ENCODE measurements around the gene CAP1. TPM values are rescaled to one million over a fixed set of nuclear protein-coding genes. Genes with fewer than 3 reads are reported as not detected.
"Not testable (repeated sequence)": the region's sequence is repeated elsewhere in the genome, so short reads cannot be mapped to it uniquely, and the experiment has no call there.

Gene CAP1
- total and polyA plus RNA-seq, 2 of the 13 experiments (the other 11 are each of a cell fraction or from before 2014, with no cell fraction given) = 174 to 195 TPM

DNA sequence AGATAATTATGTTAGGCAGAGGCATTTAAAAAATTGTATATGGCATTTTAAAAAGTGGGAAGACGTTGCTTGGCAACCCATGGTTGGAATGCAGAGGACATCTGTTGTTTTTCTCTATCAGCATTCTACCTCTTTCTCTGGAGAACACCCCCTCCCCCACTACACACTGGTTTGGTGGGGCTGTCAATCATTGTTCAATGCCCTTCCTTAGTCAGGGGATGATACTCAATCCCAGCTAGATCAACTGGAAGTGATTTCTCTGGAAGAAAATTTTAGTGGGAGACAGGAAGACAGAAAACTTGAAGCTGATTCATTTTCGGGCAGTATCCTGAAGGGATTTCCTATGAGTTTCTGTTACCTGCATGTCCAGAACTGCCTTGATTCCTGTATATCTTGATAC is 35.7 kb upstream of the CAP1 start:
- TF ChIP-seq, protein P1, sequence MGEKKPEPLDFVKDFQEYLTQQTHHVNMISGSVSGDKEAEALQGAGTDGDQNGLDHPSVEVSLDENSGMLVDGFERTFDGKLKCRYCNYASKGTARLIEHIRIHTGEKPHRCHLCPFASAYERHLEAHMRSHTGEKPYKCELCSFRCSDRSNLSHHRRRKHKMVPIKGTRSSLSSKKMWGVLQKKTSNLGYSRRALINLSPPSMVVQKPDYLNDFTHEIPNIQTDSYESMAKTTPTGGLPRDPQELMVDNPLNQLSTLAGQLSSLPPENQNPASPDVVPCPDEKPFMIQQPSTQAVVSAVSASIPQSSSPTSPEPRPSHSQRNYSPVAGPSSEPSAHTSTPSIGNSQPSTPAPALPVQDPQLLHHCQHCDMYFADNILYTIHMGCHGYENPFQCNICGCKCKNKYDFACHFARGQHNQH (CRISPR knock-in tag; IDR thresholded peaks at IDR 0.05) = no peak
- TF ChIP-seq SMAD1 (CRISPR knock-in tag; IDR thresholded peaks at IDR 0.05; ENCODE audit: borderline replicate concordance, low read depth) (no peak), ZNF615 (CRISPR knock-in tag; IDR thresholded peaks at IDR 0.05; ENCODE audit: borderline replicate concordance) (no peak), RCOR2 (CRISPR knock-in tag; IDR thresholded peaks at IDR 0.05) (no peak), NR2F6 (IDR thresholded peaks at IDR 0.05) (no peak), NR2F6 (CRISPR knock-in tag; IDR thresholded peaks at IDR 0.05) (no peak), YY1 (IDR thresholded peaks at IDR 0.05; ENCODE audit: insufficient read depth, insufficient replicate concordance, low read depth, low read length) (no peak), JUNB (CRISPR knock-in tag; IDR thresholded peaks at IDR 0.05; ENCODE audit: borderline replicate concordance) (no peak), ARNTL (CRISPR knock-in tag; IDR thresholded peaks at IDR 0.05) (no peak), HNRNPK (IDR thresholded peaks at IDR 0.05; ENCODE audit: low read depth, low read length, poor library complexity, severe bottlenecking) (no peak), MIER3 (CRISPR knock-in tag; IDR thresholded peaks at IDR 0.05; ENCODE audit: borderline replicate concordance) (no peak), GPN1 (CRISPR knock-in tag; IDR thresholded peaks at IDR 0.05; ENCODE audit: borderline replicate concordance) (no peak), NFYC (CRISPR knock-in tag; IDR thresholded peaks at IDR 0.05) (no peak)
- TF ChIP-seq, protein P2, sequence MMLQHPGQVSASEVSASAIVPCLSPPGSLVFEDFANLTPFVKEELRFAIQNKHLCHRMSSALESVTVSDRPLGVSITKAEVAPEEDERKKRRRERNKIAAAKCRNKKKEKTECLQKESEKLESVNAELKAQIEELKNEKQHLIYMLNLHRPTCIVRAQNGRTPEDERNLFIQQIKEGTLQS (CRISPR knock-in tag; IDR thresholded peaks at IDR 0.05) = no peak
- TF ChIP-seq, protein P3, sequence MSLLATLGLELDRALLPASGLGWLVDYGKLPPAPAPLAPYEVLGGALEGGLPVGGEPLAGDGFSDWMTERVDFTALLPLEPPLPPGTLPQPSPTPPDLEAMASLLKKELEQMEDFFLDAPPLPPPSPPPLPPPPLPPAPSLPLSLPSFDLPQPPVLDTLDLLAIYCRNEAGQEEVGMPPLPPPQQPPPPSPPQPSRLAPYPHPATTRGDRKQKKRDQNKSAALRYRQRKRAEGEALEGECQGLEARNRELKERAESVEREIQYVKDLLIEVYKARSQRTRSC (CRISPR knock-in tag; IDR thresholded peaks at IDR 0.05; ENCODE audit: low read depth) = no peak
- Histone ChIP-seq H3K9ac (ENCODE audit: insufficient read depth, low read depth, low read length) (no peak overlapping the region), H3K4me1 (ENCODE audit: insufficient read depth, low read length) (no peaks in the 10 kb centered on the region), H4K20me1 (ENCODE audit: insufficient read depth, low read length) (no peaks in the 10 kb centered on the region), H3K27me3 (ENCODE audit: control insufficient read depth in 1 of 2, insufficient read depth in 2 of 2, low read length in 2 of 2) (no peaks in the 10 kb centered on the region), H3K4me3 (replicated peaks in 1 of 3; ENCODE audit: insufficient read depth in 1 of 3, low read depth in 2 of 3, low read length in 3 of 3) (no peak overlapping the region), H3K27ac (ENCODE audit: extremely low read length, insufficient read depth, low read length) (no peak overlapping the region), H3K36me3 (replicated peaks in 1 of 2; ENCODE audit: control insufficient read depth in 1 of 2, insufficient read depth in 2 of 2, low read length in 2 of 2) (no peaks in the 10 kb centered on the region), H3K79me2 (ENCODE audit: insufficient read depth, low read length) (no peaks in the 10 kb centered on the region), H2AFZ (ENCODE audit: low read length) (no peak overlapping the region), H3K9me3 (ENCODE audit: low read length) (no peaks in the 10 kb centered on the region), H3K4me2 (ENCODE audit: low read depth, low read length) (no peak overlapping the region)
- intact Hi-C loops (cut with micrococcal nuclease; ENCODE audit: unreplicated experiment) (no loop called here), in situ Hi-C loops (cut with HindIII; ENCODE audit: extremely low pct_ligation_motif_present, low pct_unique_long_range_greater_than_20kb) (no loop called here)
- ChIA-PET POLR2A (no interaction called here), CTCF (ENCODE audit: low intra/inter-chr PET ratio, low total read pairs) (no interaction called here)
- WGBS (ENCODE audit: low lambda C conversion rate) = 0% methylated on average over 2 of the region's 2 CpGs
- DNase-seq (ENCODE audit: low spot score) (no peak), ATAC-seq (no peak), FAIRE-seq (no peak)
- no TSS peak for BruUV-seq (replicated peaks)

DNA sequence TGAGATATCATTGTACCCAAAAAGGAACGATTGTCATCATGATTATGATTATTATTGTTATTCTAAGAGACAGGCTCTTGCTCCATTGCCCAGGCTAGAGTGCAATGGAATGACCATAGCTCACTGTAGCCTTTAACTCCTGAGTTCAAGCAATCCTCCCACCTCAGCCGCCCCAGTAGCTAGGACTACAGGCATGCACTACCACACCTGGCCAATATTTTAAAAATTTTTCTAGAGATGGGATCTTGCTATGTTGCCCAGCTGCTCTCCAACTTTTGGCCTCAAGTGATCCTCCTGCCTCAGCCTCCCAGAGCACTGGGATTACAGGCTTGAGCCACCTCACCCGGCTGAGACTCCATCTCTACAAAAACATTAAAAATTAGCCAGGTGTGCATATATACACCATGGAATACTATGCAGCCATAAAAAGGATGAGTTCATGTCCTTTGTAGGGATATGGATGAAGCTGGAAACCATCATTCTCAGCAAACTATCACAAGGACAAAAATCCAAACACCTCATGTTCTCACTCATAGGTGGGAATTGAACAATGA is 33.0 kb upstream of the CAP1 start:
- DNase-seq (ENCODE audit: low spot score); H3K27me3 ChIP-seq (ENCODE audit: control insufficient read depth in 1 of 2, insufficient read depth in 2 of 2, low read length in 2 of 2); H3K4me1 ChIP-seq (ENCODE audit: insufficient read depth, low read length); POLR2A ChIA-PET; H3K9me3 ChIP-seq (ENCODE audit: low read length); H3K36me3 ChIP-seq (replicated peaks in 1 of 2; ENCODE audit: control insufficient read depth in 1 of 2, insufficient read depth in 2 of 2, low read length in 2 of 2); CTCF ChIA-PET (ENCODE audit: low intra/inter-chr PET ratio, low total read pairs); H4K20me1 ChIP-seq (ENCODE audit: insufficient read depth, low read length); intact Hi-C loops (cut with micrococcal nuclease; ENCODE audit: unreplicated experiment); in situ Hi-C loops (cut with HindIII; ENCODE audit: extremely low pct_ligation_motif_present, low pct_unique_long_range_greater_than_20kb); H3K27ac ChIP-seq (ENCODE audit: extremely low read length, insufficient read depth, low read length); FAIRE-seq; H3K4me2 ChIP-seq (ENCODE audit: low read depth, low read length); H3K4me3 ChIP-seq (replicated peaks in 1 of 3; ENCODE audit: insufficient read depth in 1 of 3, low read depth in 2 of 3, low read length in 3 of 3); H2AFZ ChIP-seq (ENCODE audit: low read length); BruUV-seq (replicated peaks); ATAC-seq; H3K9ac ChIP-seq (ENCODE audit: insufficient read depth, low read depth, low read length); H3K79me2 ChIP-seq (ENCODE audit: insufficient read depth, low read length): not testable (repeated sequence)
- 7% methylated on average over 3 of the region's 3 CpGs for WGBS (ENCODE audit: low lambda C conversion rate)
